NOMO-1 treated with DMSO at 0.1 percent for 48 hours (cell line): ENCODE data around the gene IFNL1.
"Not testable (repeated sequence)": the region's sequence is repeated elsewhere in the genome, so short reads cannot be mapped to it uniquely, and the experiment has no call there.

ENCODE experiments used
- DNase-seq: peaks from one replicate; lab custom pipeline; 2025; ENCODE audit not compliant: unreplicated experiment; lab: John Stamatoyannopoulos, UW

IFNL1 gene

GRCh38 chr19:39328046-39328705, 32.0 kb downstream of the IFNL1 start:
- peak; percentile 38 for DNase-seq

GRCh38 chr19:39329948-39330347, 33.7 kb downstream of the IFNL1 start:
- DNase-seq: no peak

GRCh38 chr19:39332293-39332692, 36.1 kb downstream of the IFNL1 start:
- DNase-seq: no peak

GRCh38 chr19:39332738-39333137, 36.5 kb downstream of the IFNL1 start:
- DNase-seq: not testable (repeated sequence)

GRCh38 chr19:39333507-39333906, 37.3 kb downstream of the IFNL1 start:
- DNase-seq: no peak

GRCh38 chr19:39334444-39334976, 38.3 kb downstream of the IFNL1 start:
- DNase-seq: no peak

GRCh38 chr19:39335168-39335548, 39.0 kb downstream of the IFNL1 start:
- peak; percentile 18 for DNase-seq

- DNase-seq: no peak
Measured at GRCh38 chr19:39336483-39336882, 40.3 kb downstream of the IFNL1 start.

GRCh38 chr19:39339674-39340073, 43.5 kb downstream of the IFNL1 start:
- no peak for DNase-seq

GRCh38 chr19:39340156-39340555, 43.9 kb downstream of the IFNL1 start:
- DNase-seq: not testable (repeated sequence)

GRCh38 chr19:39341129-39341718, 45.0 kb downstream of the IFNL1 start:
- peak; percentile 42 for DNase-seq

- DNase-seq: peak; percentile 99
Measured at GRCh38 chr19:39341719-39342604, 45.8 kb downstream of the IFNL1 start, which contains the start of gene SAMD4B. Gene SAMD4B (plus strand): TSS chr19:39342421. CDS start chr19:39356894, 14,473 bp downstream.

- no peak for DNase-seq
Measured at GRCh38 chr19:39342647-39343305, 46.6 kb downstream of the IFNL1 start.

- DNase-seq: no peak
Measured at GRCh38 chr19:39345956-39346355, 49.7 kb downstream of the IFNL1 start.

GRCh38 chr19:39347332-39348164, 51.3 kb downstream of the IFNL1 start:
- DNase-seq: no peak
